ACHN (cell line): ENCODE data around the gene PAXIP1.

ENCODE experiments used
- DNase-seq: peaks from one replicate; pipeline ENCODE4 v3.0.0-alpha.2; 2015
- in situ Hi-C: cut with HindIII; loops from 2 replicates; pipeline ENCODE4 v1.10.0; 2017; ENCODE audit warnings: low sequenced_read_pairs, low pct_ligation_motif_present, low pct_unique_long_range_greater_than_20kb

Gene PAXIP1

DNA sequence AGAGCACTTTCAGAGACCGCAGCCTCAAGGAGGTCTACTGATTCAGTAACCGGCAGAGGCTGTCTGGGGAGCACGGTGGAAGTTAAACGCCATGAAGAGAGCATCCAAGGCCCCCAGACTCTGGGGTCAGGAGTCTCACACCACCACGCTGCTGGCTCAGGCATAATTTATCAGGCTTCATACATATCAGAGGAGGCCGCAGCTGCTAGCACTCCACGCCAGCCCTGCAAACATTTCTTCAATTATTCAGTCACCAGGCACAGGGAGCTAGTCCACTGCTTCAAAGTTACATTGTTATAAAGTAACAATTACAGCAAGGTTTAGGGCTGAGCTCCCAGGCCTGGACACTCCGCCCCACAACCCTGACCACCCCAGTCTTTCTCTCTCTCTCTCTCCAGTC lies 97.8 kb downstream of the PAXIP1 start:
- in situ Hi-C loops, result no loop called here
- no peak for DNase-seq

- DNase-seq, result no peak
- in situ Hi-C loops, result no loop called here
These were observed 99.7 kb downstream of the PAXIP1 start for GRCh38 chr7:154903083-154903731.

GRCh38 chr7:154902600-154903082 lies 100.3 kb downstream of the PAXIP1 start:
- DNase-seq, result no peak
- in situ Hi-C loops, result no loop called here

DNA sequence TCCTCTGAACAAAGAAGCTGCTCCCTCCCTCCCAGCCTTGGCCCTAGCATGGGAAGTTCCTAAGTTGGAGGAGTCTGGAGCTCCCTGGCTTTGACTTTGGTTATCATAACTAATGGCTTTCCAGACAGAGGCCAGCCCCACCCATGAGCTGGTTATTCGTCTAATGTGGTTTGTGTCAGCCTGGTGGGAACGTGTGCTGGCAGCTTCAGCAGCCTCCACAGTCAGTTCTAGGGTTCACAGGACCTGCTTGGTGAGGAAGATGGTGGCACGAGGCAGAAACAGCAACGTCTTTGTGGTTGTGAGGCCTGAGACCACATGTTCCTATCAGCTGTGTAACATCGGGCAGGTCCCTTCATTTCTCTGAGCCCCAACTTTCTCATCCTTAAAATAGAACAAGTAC lies 103.1 kb downstream of the PAXIP1 start:
- DNase-seq, result no peak
- in situ Hi-C loops, result no loop called here

DNA sequence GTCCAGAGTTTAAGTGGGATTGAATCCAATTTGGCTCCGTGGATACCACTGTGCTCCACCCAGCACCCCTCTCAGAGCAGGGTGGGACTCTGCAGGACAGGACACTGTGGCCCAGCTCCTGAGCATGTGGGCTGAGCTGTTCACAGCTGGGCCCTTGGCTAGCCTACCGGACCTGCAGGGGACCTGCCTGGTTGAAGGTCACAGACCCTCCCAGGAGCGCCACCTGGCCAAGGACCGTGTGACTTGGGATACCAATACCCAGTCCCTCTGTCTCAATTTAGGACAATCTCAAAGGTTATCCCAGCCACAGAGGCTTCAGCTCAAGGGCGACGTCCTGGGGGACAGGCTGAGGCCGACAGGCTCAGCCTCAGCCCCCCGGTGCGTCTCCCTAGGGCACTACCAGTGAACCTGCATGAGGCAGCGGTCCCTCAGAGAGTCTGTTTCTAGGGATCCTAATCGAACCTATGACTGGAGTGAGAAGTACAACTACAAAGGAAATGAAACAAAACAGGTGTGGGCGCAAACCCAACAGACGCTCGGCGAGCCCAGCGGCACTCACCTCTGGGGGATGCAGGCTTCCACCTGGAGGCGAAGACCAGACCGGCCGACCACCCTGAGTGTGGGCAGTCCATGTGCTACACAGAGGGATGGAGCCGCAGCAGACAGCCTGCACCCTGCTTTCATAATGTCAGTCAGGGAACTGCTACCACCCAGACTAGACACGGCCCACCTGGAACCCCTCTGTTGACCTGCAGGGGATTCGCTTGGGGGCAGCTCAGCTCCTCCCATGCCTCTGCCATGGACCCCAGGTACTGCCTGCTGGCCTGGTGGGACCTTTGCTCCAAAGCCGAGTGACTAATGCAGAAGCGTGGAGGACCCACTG lies 103.7 kb downstream of the PAXIP1 start:
- no peak for DNase-seq
- in situ Hi-C loops, result no loop called here

DNA sequence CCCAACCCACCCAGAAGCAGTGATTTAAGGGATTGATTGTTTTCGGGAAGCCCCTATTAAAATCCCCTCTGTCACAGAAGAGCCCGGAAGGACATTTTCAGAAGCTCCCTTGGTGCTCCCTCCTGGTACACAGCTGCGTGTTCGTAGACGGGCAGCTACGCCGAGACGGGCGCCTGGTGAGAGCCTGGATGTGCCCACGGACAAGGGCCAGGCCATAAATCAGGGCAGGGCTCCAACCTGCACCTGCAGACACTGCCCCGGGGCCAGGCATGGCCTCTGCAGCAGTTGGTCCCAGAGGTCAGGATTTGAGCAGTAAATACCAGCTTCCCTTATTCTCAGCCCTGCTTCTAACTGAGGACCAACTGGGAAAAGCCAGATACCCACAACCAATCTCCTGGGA lies 106.8 kb downstream of the PAXIP1 start:
- DNase-seq, result no peak
- in situ Hi-C loops, result no loop called here
